GM23338 (cell line): ENCODE results near the gene IL23R. TPM values are rescaled to one million over a fixed set of nuclear protein-coding genes. Genes with fewer than 3 reads are reported as not detected.

Source experiments
- ATAC-seq: fragments of 200-7000 bp; cut with Tn5 transposase; 3 replicates; pipeline ENCODE4 v1.9.1; 2020
- DNase-seq: peaks from one replicate; pipeline ENCODE4 v3.0.0-alpha.2; 2015; ENCODE audit warnings: low spot score
- H2AFZ ChIP-seq: fragments of 200-600 bp; sonication (generic); 2 replicates; pipeline ENCODE4 v1.8.0; 2016; ENCODE audit warnings: antibody characterized with exemption, mild to moderate bottlenecking, moderate library complexity
- H3F3A ChIP-seq: fragments of 200-600 bp; sonication (generic); replicated peaks from 2 replicates; pipeline ENCODE4 v1.8.0; 2017; ENCODE audit warnings: antibody characterized with exemption, mixed run types, low read depth
- H3K27ac ChIP-seq: fragments of 200-600 bp; sonication (generic); 2 replicates; pipeline ENCODE4 v1.6.1; 2016; ENCODE audit warnings: low read depth
- H3K27me3 ChIP-seq: fragments of 200-600 bp; sonication (generic); 2 replicates; pipeline ENCODE4 v1.8.0; 2016; ENCODE audit warnings: mild to moderate bottlenecking, mixed run types, moderate library complexity; ENCODE audit not compliant: insufficient read depth
- H3K36me3 ChIP-seq: fragments of 200-600 bp; sonication (generic); 2 replicates; pipeline ENCODE4 v1.8.0; 2016; ENCODE audit warnings: mild to moderate bottlenecking; ENCODE audit not compliant: insufficient read depth
- H3K4me1 ChIP-seq: fragments of 200-600 bp; sonication (generic); 2 replicates; pipeline ENCODE4 v1.8.0; 2016; ENCODE audit warnings: mild to moderate bottlenecking, moderate library complexity; ENCODE audit not compliant: insufficient read depth
- H3K4me2 ChIP-seq: fragments of 200-600 bp; sonication (generic); 2 replicates; pipeline ENCODE4 v1.7.1; 2017; ENCODE audit warnings: mixed run types
- H3K4me3 ChIP-seq: fragments of 200-600 bp; sonication (generic); 2 replicates; pipeline ENCODE4 v1.6.1; 2016; ENCODE audit warnings: mixed run types
- H3K79me2 ChIP-seq: fragments of 200-600 bp; sonication (generic); replicated peaks from 2 replicates; pipeline ENCODE4 v1.8.0; 2017; ENCODE audit warnings: mild to moderate bottlenecking; ENCODE audit not compliant: insufficient read depth
- H3K9me2 ChIP-seq: fragments of 200-600 bp; sonication (generic); 2 replicates; pipeline ENCODE4 v1.8.0; 2017; ENCODE audit not compliant: insufficient read depth
- H4K20me1 ChIP-seq: fragments of 200-600 bp; sonication (generic); replicated peaks from 2 replicates; pipeline ENCODE4 v1.8.0; 2017; ENCODE audit warnings: mild to moderate bottlenecking; ENCODE audit not compliant: insufficient read depth
- H3K27ac Mint-ChIP-seq: 2 replicates; pipeline ENCODE4 v1.8.0; 2020; ENCODE audit warnings: inconsistent platforms, mild to moderate bottlenecking, moderate library complexity, mixed read lengths
- H3K27me3 Mint-ChIP-seq: 3 replicates; pipeline ENCODE4 v1.8.0; 2022; ENCODE audit warnings: low read depth, mild to moderate bottlenecking, moderate library complexity, mixed read lengths, inconsistent platforms; ENCODE audit not compliant: insufficient read depth, poor library complexity
- H3K36me3 Mint-ChIP-seq: 3 replicates; pipeline ENCODE4 v1.8.0; 2021; ENCODE audit warnings: low read depth, mild to moderate bottlenecking, inconsistent platforms, moderate library complexity, mixed read lengths
- H3K4me1 Mint-ChIP-seq: 3 replicates; pipeline ENCODE4 v1.8.0; 2020; ENCODE audit warnings: mild to moderate bottlenecking, inconsistent platforms, mixed read lengths
- H3K4me3 Mint-ChIP-seq: 3 replicates; pipeline ENCODE4 v1.8.0; 2021; ENCODE audit warnings: moderate library complexity, mild to moderate bottlenecking, inconsistent platforms, mixed read lengths
- H3K9me3 Mint-ChIP-seq: 3 replicates; pipeline ENCODE4 v1.8.0; 2020; ENCODE audit warnings: moderate library complexity, mild to moderate bottlenecking, inconsistent platforms, mixed read lengths
- CREB1 ChIP-seq: fragments of 250-450 bp; sonication (Bioruptor Pico); IDR thresholded peaks from 2 replicates; pipeline ENCODE4 v1.5.0; 2020; ENCODE audit warnings: low read depth, mild to moderate bottlenecking, moderate library complexity
- EZH2 ChIP-seq: fragments of 200-600 bp; sonication (generic); IDR thresholded peaks from one replicate; pipeline ENCODE4 v1.8.0; 2017; ENCODE audit warnings: antibody characterized with exemption, mild to moderate bottlenecking, low read depth; ENCODE audit not compliant: unreplicated experiment
- EZH2phosphoT487 ChIP-seq: fragments of 200-600 bp; sonication (generic); IDR thresholded peaks from one replicate; pipeline ENCODE4 v1.8.1; 2018; ENCODE audit warnings: antibody characterized with exemption; ENCODE audit not compliant: unreplicated experiment
- JUNB ChIP-seq: IDR thresholded peaks from one replicate; pipeline ENCODE4 v1.6.1; 2016; ENCODE audit warnings: antibody characterized with exemption; ENCODE audit not compliant: unreplicated experiment
- NANOG ChIP-seq: IDR thresholded peaks from 2 replicates; pipeline ENCODE4 v1.6.1; 2016; ENCODE audit warnings: antibody characterized with exemption, borderline replicate concordance
- POLR2AphosphoS5 ChIP-seq: IDR thresholded peaks from 2 replicates; pipeline ENCODE4 v1.6.1; 2016; ENCODE audit warnings: antibody characterized with exemption, low read depth
- STAT1 ChIP-seq: IDR thresholded peaks from one replicate; pipeline ENCODE4 v1.6.1; 2016; ENCODE audit warnings: antibody characterized with exemption; ENCODE audit not compliant: unreplicated experiment
- ZNF114 ChIP-seq: fragments of 250-450 bp; sonication (Bioruptor Pico); IDR thresholded peaks from 2 replicates; pipeline ENCODE4 v1.5.0; 2020; ENCODE audit warnings: mild to moderate bottlenecking, moderate library complexity
- ZNF331 ChIP-seq: fragments of 250-450 bp; sonication (Bioruptor Pico); IDR thresholded peaks from 2 replicates; pipeline ENCODE4 v1.5.0; 2020; ENCODE audit warnings: low read depth, mild to moderate bottlenecking, moderate library complexity
- ZNF462 ChIP-seq: fragments of 250-450 bp; sonication (Bioruptor Pico); IDR thresholded peaks from 2 replicates; pipeline ENCODE4 v1.5.0; 2020; ENCODE audit warnings: mild to moderate bottlenecking, moderate library complexity
- polyA plus RNA-seq: library from polyadenylated mRNA; unstranded; fragments of >200 nt; fragmentation: Nextera tagmentation; extraction: Ambion mirVana; gene quantifications from 2 replicates; pipeline ENCODE4 v1.2.1, GENCODE V29; 2016
- total RNA-seq: library from RNA; depleted of rRNA; stranded (reverse); fragments of >200 nt; shearing (Covaris generic); gene quantifications from 2 replicates; pipeline ENCODE4 v1.2.3, GENCODE V29; 2014
- TF ChIP-seq, protein P1 (sequence below): IDR thresholded peaks from 2 replicates; pipeline ENCODE4 v1.6.1; 2016; ENCODE audit warnings: antibody characterized with exemption
- TF ChIP-seq, protein P2 (sequence below), 2 experiments: fragments of 200-600 bp in 1 of 2; sonication (generic) in 1 of 2; conservative IDR thresholded peaks; 2 replicates each; pipeline versions ENCODE4 v1.5.1 to v1.6.1; 2016 to 2017; ENCODE audit warnings: antibody characterized with exemption in 2 of 2, low read depth in 2 of 2, mild to moderate bottlenecking in 2 of 2, moderate library complexity in 1 of 2
- TF ChIP-seq, protein P3 (sequence below): IDR thresholded peaks from one replicate; pipeline ENCODE4 v1.6.1; 2018; ENCODE audit warnings: antibody characterized with exemption; ENCODE audit not compliant: unreplicated experiment

Gene IL23R
- total and polyA plus RNA-seq, 2 experiments from 2014 or later, result not detected

DNA sequence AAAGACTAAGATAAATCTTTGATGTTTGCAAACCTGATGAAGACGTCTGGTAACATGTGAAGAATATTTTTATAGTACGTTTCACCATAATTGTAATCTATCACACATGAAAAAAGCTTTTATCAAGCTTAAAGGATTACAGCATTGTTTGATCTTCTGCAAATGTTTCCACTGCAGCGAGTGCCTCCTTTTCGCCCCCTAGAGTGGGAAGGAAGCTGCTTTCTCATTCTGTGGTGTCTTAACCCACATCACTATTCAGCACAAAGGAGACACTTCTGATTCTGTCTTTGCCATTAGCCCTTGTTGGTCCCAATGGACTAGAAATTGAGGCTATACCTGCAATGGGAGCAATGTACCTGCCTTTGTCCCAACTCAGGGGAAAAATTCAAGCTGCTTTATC, 95.4 kb downstream of the IL23R start:
- peaks cover 57% of the 10 kb centered on the region for H3K4me1 ChIP-seq
- no peaks in the 10 kb centered on the region for H3K27me3 ChIP-seq
- DNase-seq, result peak; percentile 42
- peaks cover 56% of the 10 kb centered on the region for H3K4me1 Mint-ChIP-seq
- H3K9me3 Mint-ChIP-seq, result no peaks in the 10 kb centered on the region
- peak overlapping the region; percentile 36 for H3K4me2 ChIP-seq
- H3K9me2 ChIP-seq, result no peaks in the 10 kb centered on the region
- TF ChIP-seq EZH2phosphoT487 (no peak), EZH2 (no peak), ZNF331 (CRISPR knock-in tag) (no peak), STAT1 (no peak), JUNB (no peak), NANOG (no peak), ZNF114 (CRISPR knock-in tag) (no peak), ZNF462 (CRISPR knock-in tag) (0 out of 2 replicates have a peak, but pooled peaks have one; percentile 20), CREB1 (no peak), POLR2AphosphoS5 (no peak)
- TF ChIP-seq, protein P1, sequence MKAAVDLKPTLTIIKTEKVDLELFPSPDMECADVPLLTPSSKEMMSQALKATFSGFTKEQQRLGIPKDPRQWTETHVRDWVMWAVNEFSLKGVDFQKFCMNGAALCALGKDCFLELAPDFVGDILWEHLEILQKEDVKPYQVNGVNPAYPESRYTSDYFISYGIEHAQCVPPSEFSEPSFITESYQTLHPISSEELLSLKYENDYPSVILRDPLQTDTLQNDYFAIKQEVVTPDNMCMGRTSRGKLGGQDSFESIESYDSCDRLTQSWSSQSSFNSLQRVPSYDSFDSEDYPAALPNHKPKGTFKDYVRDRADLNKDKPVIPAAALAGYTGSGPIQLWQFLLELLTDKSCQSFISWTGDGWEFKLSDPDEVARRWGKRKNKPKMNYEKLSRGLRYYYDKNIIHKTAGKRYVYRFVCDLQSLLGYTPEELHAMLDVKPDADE, result no peak
- TF ChIP-seq, protein P2, sequence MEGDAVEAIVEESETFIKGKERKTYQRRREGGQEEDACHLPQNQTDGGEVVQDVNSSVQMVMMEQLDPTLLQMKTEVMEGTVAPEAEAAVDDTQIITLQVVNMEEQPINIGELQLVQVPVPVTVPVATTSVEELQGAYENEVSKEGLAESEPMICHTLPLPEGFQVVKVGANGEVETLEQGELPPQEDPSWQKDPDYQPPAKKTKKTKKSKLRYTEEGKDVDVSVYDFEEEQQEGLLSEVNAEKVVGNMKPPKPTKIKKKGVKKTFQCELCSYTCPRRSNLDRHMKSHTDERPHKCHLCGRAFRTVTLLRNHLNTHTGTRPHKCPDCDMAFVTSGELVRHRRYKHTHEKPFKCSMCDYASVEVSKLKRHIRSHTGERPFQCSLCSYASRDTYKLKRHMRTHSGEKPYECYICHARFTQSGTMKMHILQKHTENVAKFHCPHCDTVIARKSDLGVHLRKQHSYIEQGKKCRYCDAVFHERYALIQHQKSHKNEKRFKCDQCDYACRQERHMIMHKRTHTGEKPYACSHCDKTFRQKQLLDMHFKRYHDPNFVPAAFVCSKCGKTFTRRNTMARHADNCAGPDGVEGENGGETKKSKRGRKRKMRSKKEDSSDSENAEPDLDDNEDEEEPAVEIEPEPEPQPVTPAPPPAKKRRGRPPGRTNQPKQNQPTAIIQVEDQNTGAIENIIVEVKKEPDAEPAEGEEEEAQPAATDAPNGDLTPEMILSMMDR (conservative IDR thresholded peaks at IDR 0.05; ENCODE audit: low read depth in 2 of 2), result peak; percentile 40 to 43; a peak in 3 of 4 replicates
- TF ChIP-seq, protein P3, sequence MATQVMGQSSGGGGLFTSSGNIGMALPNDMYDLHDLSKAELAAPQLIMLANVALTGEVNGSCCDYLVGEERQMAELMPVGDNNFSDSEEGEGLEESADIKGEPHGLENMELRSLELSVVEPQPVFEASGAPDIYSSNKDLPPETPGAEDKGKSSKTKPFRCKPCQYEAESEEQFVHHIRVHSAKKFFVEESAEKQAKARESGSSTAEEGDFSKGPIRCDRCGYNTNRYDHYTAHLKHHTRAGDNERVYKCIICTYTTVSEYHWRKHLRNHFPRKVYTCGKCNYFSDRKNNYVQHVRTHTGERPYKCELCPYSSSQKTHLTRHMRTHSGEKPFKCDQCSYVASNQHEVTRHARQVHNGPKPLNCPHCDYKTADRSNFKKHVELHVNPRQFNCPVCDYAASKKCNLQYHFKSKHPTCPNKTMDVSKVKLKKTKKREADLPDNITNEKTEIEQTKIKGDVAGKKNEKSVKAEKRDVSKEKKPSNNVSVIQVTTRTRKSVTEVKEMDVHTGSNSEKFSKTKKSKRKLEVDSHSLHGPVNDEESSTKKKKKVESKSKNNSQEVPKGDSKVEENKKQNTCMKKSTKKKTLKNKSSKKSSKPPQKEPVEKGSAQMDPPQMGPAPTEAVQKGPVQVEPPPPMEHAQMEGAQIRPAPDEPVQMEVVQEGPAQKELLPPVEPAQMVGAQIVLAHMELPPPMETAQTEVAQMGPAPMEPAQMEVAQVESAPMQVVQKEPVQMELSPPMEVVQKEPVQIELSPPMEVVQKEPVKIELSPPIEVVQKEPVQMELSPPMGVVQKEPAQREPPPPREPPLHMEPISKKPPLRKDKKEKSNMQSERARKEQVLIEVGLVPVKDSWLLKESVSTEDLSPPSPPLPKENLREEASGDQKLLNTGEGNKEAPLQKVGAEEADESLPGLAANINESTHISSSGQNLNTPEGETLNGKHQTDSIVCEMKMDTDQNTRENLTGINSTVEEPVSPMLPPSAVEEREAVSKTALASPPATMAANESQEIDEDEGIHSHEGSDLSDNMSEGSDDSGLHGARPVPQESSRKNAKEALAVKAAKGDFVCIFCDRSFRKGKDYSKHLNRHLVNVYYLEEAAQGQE, result no peak
- no peaks in the 10 kb centered on the region for H3K36me3 Mint-ChIP-seq
- no peaks in the 10 kb centered on the region for H3K79me2 ChIP-seq
- H3K27ac Mint-ChIP-seq, result no peak overlapping the region
- no peaks in the 10 kb centered on the region for H3F3A ChIP-seq
- ATAC-seq, result peak; percentile 83
- H3K36me3 ChIP-seq, result no peaks in the 10 kb centered on the region
- H4K20me1 ChIP-seq, result no peaks in the 10 kb centered on the region
- H3K27me3 Mint-ChIP-seq, result peaks cover 4% of the 10 kb centered on the region
- H3K4me3 Mint-ChIP-seq, result no peak overlapping the region; the same call in 2 of the 3 replicates
- H3K27ac ChIP-seq, result no peak overlapping the region
- H3K4me3 ChIP-seq, result 0 out of 2 replicates have a peak overlapping the region, but pooled peaks have one; percentile 31
- H2AFZ ChIP-seq, result no peak overlapping the region
